Parathyroid adenoma (tissue), 2 donors: ENCODE results near the gene ATP5PO.

Source experiments
- H2AFZ ChIP-seq: fragments of 300-600 bp; sonication (generic); one replicate; pipeline ENCODE4 v1.7.0; 2017; ENCODE audit warnings: antibody characterized with exemption, mild to moderate bottlenecking
- H3K27ac ChIP-seq: fragments of 300-600 bp; sonication (generic); one replicate; pipeline ENCODE4 v1.7.0; 2017
- H3K27me3 ChIP-seq: fragments of 300-600 bp; sonication (generic); one replicate; pipeline ENCODE4 v1.7.0; 2017; ENCODE audit warnings: low read length; ENCODE audit not compliant: control insufficient read depth, insufficient read depth
- H3K36me3 ChIP-seq: fragments of 300-600 bp; sonication (generic); one replicate; pipeline ENCODE4 v1.7.0; 2017; ENCODE audit warnings: low read length; ENCODE audit not compliant: control insufficient read depth, insufficient read depth
- H3K4me1 ChIP-seq: fragments of 300-600 bp; sonication (generic); one replicate; pipeline ENCODE4 v1.7.0; 2017; ENCODE audit warnings: control low read depth
- H3K4me2 ChIP-seq: fragments of 300-600 bp; sonication (generic); one replicate; pipeline ENCODE4 v1.7.0; 2017; ENCODE audit warnings: low read length
- H3K4me3 ChIP-seq: fragments of 300-600 bp; sonication (generic); one replicate; pipeline ENCODE4 v1.7.0; 2017; ENCODE audit warnings: low read depth, low read length
- H3K79me2 ChIP-seq: fragments of 300-600 bp; sonication (generic); one replicate; pipeline ENCODE4 v1.7.0; 2017; ENCODE audit warnings: control low read depth
- H3K9ac ChIP-seq: fragments of 300-600 bp; sonication (generic); one replicate; pipeline ENCODE4 v1.7.0; 2017; ENCODE audit warnings: mild to moderate bottlenecking
- H3K9me3 ChIP-seq: fragments of 300-600 bp; sonication (generic); one replicate; pipeline ENCODE4 v1.7.0; 2017; ENCODE audit warnings: low read length; ENCODE audit not compliant: control insufficient read depth
- TF ChIP-seq, protein P1 (sequence below): fragments of 300-600 bp; sonication (generic); IDR thresholded peaks from one replicate; pipeline ENCODE4 v1.7.0; 2017; ENCODE audit warnings: antibody characterized with exemption, mild to moderate bottlenecking
- donor health status: primary hyperparathyroidism.

ATP5PO gene

DNA sequence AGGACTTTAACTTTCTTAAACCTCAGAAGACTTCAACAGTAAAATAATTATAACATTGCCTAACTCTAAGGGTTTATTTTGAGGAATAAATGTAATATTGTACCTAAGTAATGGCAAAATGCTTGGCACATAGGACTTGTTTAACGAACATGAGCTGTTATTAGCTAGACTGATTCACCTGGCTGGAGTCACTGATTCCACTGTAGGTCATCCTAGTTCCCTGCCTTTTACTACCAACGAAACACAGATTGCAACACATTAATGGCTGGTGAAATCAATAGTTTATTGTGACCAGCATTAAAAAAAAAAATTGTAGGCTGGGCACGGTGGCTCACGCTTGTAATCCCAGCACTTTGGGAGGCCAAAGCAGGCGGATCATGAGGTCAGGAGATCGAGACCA is 45.5 kb upstream of the ATP5PO start:
- H3K27me3 ChIP-seq, result no peaks in the 10 kb centered on the region
- TF ChIP-seq, protein P1, sequence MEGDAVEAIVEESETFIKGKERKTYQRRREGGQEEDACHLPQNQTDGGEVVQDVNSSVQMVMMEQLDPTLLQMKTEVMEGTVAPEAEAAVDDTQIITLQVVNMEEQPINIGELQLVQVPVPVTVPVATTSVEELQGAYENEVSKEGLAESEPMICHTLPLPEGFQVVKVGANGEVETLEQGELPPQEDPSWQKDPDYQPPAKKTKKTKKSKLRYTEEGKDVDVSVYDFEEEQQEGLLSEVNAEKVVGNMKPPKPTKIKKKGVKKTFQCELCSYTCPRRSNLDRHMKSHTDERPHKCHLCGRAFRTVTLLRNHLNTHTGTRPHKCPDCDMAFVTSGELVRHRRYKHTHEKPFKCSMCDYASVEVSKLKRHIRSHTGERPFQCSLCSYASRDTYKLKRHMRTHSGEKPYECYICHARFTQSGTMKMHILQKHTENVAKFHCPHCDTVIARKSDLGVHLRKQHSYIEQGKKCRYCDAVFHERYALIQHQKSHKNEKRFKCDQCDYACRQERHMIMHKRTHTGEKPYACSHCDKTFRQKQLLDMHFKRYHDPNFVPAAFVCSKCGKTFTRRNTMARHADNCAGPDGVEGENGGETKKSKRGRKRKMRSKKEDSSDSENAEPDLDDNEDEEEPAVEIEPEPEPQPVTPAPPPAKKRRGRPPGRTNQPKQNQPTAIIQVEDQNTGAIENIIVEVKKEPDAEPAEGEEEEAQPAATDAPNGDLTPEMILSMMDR, result no peak
- H3K9me3 ChIP-seq, result no peaks in the 10 kb centered on the region
- no peak overlapping the region for H3K27ac ChIP-seq
- no peak overlapping the region for H3K9ac ChIP-seq
- no peaks in the 10 kb centered on the region for H3K36me3 ChIP-seq
- no peaks in the 10 kb centered on the region for H3K4me1 ChIP-seq
- H2AFZ ChIP-seq, result no peak overlapping the region
- H3K79me2 ChIP-seq, result no peaks in the 10 kb centered on the region
- no peak overlapping the region for H3K4me2 ChIP-seq
- H3K4me3 ChIP-seq, result no peak overlapping the region

DNA sequence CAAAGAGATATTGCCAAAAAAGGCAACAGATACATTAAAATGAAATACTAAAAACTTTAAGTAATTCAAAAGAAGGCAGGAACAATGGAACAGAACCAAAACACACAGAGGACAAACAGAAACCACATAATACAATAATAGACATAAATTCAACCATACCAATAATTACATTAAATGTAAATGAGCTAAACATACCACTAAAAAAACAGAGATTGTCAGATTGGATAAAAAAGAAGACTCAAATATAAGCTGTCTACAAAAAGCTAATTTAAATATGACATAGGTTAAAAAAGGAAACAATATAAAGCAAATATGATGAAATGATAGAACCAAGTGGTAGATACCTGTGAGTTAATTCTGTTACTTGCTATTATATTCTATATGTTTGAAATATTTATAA is 44.1 kb upstream of the ATP5PO start:
- no peak overlapping the region for H2AFZ ChIP-seq
- TF ChIP-seq, protein P1, result no peak
- H3K79me2 ChIP-seq, result no peaks in the 10 kb centered on the region
- H3K4me2 ChIP-seq, result no peak overlapping the region
- no peaks in the 10 kb centered on the region for H3K36me3 ChIP-seq
- no peaks in the 10 kb centered on the region for H3K27me3 ChIP-seq
- no peak overlapping the region for H3K4me3 ChIP-seq
- H3K9ac ChIP-seq, result no peak overlapping the region
- no peaks in the 10 kb centered on the region for H3K9me3 ChIP-seq
- no peak overlapping the region for H3K27ac ChIP-seq
- no peaks in the 10 kb centered on the region for H3K4me1 ChIP-seq

DNA sequence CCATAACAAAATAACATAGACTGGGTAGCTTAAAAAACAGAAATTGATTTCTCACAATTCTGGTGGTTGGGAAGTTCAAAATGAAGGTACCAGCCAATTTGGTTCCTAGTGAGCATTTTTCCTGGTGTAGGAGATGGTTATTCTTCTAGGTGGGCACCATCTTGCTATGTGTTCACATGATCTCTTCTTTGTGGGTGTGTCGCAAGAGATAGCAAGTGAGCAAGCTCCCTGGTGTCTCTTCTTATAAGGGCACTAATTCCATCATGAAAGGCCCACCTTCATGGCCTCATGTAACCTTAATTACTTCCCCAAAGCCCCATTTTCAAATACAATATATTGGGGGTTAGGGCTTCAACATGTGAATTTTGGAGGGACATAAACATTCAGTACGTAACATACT is 38.8 kb upstream of the ATP5PO start:
- no peaks in the 10 kb centered on the region for H3K79me2 ChIP-seq
- no peak overlapping the region for H3K27ac ChIP-seq
- no peaks in the 10 kb centered on the region for H3K36me3 ChIP-seq
- H2AFZ ChIP-seq, result no peak overlapping the region
- no peaks in the 10 kb centered on the region for H3K27me3 ChIP-seq
- H3K9me3 ChIP-seq, result no peaks in the 10 kb centered on the region
- H3K4me3 ChIP-seq, result no peak overlapping the region
- no peak overlapping the region for H3K9ac ChIP-seq
- TF ChIP-seq, protein P1, result no peak
- H3K4me1 ChIP-seq, result no peaks in the 10 kb centered on the region
- no peak overlapping the region for H3K4me2 ChIP-seq

GRCh38 chr21:33951276-33952178 is 35.9 kb upstream of the ATP5PO start:
- peaks cover 2% of the 10 kb centered on the region for H3K4me1 ChIP-seq
- no peak overlapping the region for H3K27ac ChIP-seq
- H3K36me3 ChIP-seq, result no peaks in the 10 kb centered on the region
- H3K79me2 ChIP-seq, result no peaks in the 10 kb centered on the region
- no peaks in the 10 kb centered on the region for H3K27me3 ChIP-seq
- TF ChIP-seq, protein P1, result no peak
- H3K4me2 ChIP-seq, result no peak overlapping the region
- no peak overlapping the region for H2AFZ ChIP-seq
- no peak overlapping the region for H3K9ac ChIP-seq
- no peaks in the 10 kb centered on the region for H3K9me3 ChIP-seq
- H3K4me3 ChIP-seq, result no peak overlapping the region
